HEK293T (cell line): ENCODE data around the gene LSMEM2.

Experiments used
- ARNT ChIP-seq: fragments of 450-650 bp; IDR thresholded peaks from 2 replicates; pipeline ENCODE4 v1.6.1; 2017; ENCODE audit warnings: mild to moderate bottlenecking
- BHLHE40 ChIP-seq: fragments of 450-650 bp; IDR thresholded peaks from 2 replicates; pipeline ENCODE4 v1.6.1; 2016; ENCODE audit warnings: mild to moderate bottlenecking, moderate library complexity, borderline replicate concordance
- CTBP1 ChIP-seq: fragments of 450-650 bp; IDR thresholded peaks from 2 replicates; pipeline ENCODE4 v1.6.1; 2016; ENCODE audit warnings: borderline replicate concordance
- ELF4 ChIP-seq: fragments of 450-650 bp; IDR thresholded peaks from 2 replicates; pipeline ENCODE4 v1.6.1; 2017; ENCODE audit warnings: antibody characterized with exemption
- HDGF ChIP-seq: fragments of 450-650 bp; IDR thresholded peaks from 2 replicates; pipeline ENCODE4 v1.6.1; 2017; ENCODE audit warnings: antibody characterized with exemption, borderline replicate concordance
- L3MBTL2 ChIP-seq: fragments of 450-650 bp; conservative IDR thresholded peaks from 2 replicates; pipeline ENCODE4 v1.6.1; 2016; ENCODE audit warnings: mild to moderate bottlenecking
- LEF1 ChIP-seq: fragments of 450-650 bp; IDR thresholded peaks from 2 replicates; pipeline ENCODE4 v1.6.1; 2017; ENCODE audit warnings: mild to moderate bottlenecking, borderline replicate concordance
- NFRKB ChIP-seq: fragments of 450-650 bp; IDR thresholded peaks from 2 replicates; pipeline ENCODE4 v1.6.1; 2016; ENCODE audit warnings: mild to moderate bottlenecking, moderate library complexity
- PKNOX1 ChIP-seq: fragments of 450-650 bp; IDR thresholded peaks from 2 replicates; pipeline ENCODE4 v1.6.1; 2016
- SUZ12 ChIP-seq: fragments of 450-650 bp; IDR thresholded peaks from 2 replicates; pipeline ENCODE4 v1.6.1; 2016; ENCODE audit warnings: mild to moderate bottlenecking
- TARDBP ChIP-seq: fragments of 450-650 bp; IDR thresholded peaks from 2 replicates; pipeline ENCODE4 v1.6.1; 2016
- ZNF384 ChIP-seq: fragments of 450-650 bp; IDR thresholded peaks from 2 replicates; pipeline ENCODE4 v1.6.1; 2016

DNA sequence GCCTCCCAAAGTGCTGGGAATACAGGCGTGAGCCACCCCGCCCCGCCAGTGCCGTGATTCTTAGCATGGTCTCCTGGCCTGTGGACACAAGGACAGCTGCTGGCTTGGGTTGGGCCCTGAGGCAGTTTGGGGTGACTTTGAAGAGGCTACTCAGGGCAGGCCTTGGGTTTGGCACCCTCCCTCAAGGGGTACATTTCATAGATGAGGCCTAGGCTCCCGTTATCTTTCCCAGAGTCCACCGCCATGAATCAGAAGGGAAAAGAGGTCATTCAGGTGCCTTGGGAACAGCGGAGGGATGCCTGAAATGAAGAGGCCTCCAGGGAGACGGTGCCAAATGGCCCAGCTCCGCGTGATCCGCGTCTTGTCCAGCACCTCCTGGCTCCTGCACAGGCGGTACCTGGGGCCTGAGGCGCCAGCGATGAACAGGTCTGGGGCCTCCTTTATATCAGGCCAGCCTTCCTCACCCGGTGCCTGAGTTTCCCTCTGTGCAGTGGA is 33.6 kb upstream of the LSMEM2 start:
- TF ChIP-seq HDGF (no peak), TARDBP (no peak), LEF1 (no peak), CTBP1 (no peak), ELF4 (no peak), PKNOX1 (no peak), ZNF384 (no peak), SUZ12 (no peak), BHLHE40 (no peak), NFRKB (no peak), L3MBTL2 (no peak), ARNT (no peak)
